Measurements from ENCODE around the gene SPN. TPM values are rescaled to one million over a fixed set of nuclear protein-coding genes. Genes with fewer than 3 reads are reported as not detected.

The SPN gene
- total and polyA plus RNA-seq, 2 donors: 48.7 to 49.3 TPM

DNA sequence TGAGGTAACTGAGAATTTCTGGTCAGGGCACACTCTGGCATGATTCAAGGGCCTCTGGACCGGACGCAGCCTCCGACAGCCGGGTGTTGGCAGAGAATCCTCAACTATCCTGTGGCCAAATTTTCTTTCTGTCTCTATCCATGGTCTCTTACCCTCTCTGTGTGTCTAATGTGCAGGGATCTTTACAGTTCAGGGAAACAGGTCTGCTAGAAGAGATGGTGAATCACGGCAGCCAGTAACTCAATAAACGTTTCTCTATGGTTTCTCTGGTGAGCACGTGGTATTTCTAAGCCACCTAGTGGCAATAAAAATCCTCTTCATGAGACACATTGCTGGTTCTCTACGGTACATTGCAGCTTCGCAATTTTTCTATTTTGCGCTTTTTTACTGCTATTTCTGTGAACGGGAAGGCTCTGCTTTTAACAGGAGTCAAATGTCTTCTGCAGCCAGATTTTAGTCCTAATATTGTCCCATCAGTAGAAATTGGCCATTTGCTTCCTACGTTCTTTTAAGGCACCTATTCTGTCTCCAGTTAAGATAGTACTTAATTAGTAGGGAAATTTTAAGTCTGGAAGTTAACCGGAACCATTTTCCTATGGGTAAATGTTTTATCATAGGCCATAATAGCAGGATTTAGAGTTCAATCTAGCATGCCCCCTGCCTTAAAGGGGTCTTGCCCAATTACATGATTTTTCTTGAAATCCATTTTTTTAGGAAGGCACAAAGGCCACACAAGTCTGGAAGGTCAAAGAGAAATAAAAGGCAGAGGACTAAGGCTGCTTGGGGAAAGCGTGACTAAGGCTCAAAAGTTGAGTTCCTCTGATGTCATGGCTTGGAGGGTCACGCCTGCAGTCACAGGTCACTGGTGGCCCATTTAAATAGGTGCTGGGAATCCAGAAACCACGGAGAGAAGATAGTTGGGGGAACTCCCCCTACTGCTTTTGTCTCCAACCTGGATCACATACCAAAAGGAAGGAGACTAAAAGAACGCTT, 47.5 kb downstream of the SPN start:
- peak; percentile 29 to 85 (median 53) for DNase-seq (ENCODE audit: low read depth in 6 of 9, low spot score in 9 of 9)
- Histone ChIP-seq H3K36me3 (ENCODE audit: control insufficient read depth in 2 of 2, insufficient read depth in 2 of 2, low read length in 1 of 2) (no peaks in the 10 kb centered on the region), H3K27me3 (ENCODE audit: control insufficient read depth in 2 of 2, insufficient read depth in 1 of 2, low read length in 1 of 2) (no peaks in the 10 kb centered on the region), H3K4me1 (ENCODE audit: control insufficient read depth in 2 of 2, insufficient read depth in 2 of 2, low read length in 2 of 2) (peaks cover 0 to 5% of the 10 kb centered on the region in 2 donors), H3K27ac (ENCODE audit: low read depth in 1 of 2, low read length in 1 of 2) (no peak overlapping the region), H3K9me3 (ENCODE audit: control insufficient read depth in 2 of 2, insufficient read depth in 1 of 2, low read length in 1 of 2) (no peaks in the 10 kb centered on the region), H3K4me3 (ENCODE audit: low read length in 2 of 2) (no peak overlapping the region)
- WGBS: 58% methylated on average over 17 of the region's 17 CpGs

DNA sequence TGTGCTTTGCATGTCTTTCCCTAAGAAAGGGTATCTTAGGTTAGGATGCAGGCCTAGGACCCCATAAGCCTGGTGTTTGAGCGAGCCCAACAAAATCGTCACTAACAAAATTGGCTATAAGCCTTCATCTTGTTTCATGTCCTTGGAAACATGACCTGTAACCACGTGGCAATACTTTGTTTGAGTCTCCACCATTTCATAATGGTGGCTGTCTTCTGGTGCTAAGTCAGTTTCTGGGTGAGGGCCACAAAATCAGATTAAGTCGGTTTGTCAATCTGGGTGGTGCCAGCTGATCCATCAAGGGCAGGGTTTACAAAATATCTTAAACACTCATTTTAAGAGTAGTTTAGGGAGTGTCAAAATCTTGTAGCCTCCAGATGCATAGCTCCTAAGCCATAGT, 49.8 kb downstream of the SPN start:
- H3K4me3 ChIP-seq (ENCODE audit: low read length in 2 of 2): no peak overlapping the region
- H3K4me1 ChIP-seq (ENCODE audit: control insufficient read depth in 2 of 2, insufficient read depth in 2 of 2, low read length in 2 of 2): peaks cover 0 to 5% of the 10 kb centered on the region in 2 donors
- no peak for DNase-seq (ENCODE audit: low read depth in 6 of 9, low spot score in 9 of 9)
- H3K9me3 ChIP-seq (ENCODE audit: control insufficient read depth in 2 of 2, insufficient read depth in 1 of 2, low read length in 1 of 2): peaks cover 0 to 3% of the 10 kb centered on the region in 2 donors
- no peaks in the 10 kb centered on the region for H3K27me3 ChIP-seq (ENCODE audit: control insufficient read depth in 2 of 2, insufficient read depth in 1 of 2, low read length in 1 of 2)
- WGBS: 96% methylated on average over 4 of the region's 4 CpGs
- no peaks in the 10 kb centered on the region for H3K36me3 ChIP-seq (ENCODE audit: control insufficient read depth in 2 of 2, insufficient read depth in 2 of 2, low read length in 1 of 2)
- H3K27ac ChIP-seq (ENCODE audit: low read depth in 1 of 2, low read length in 1 of 2): no peak overlapping the region

DNA sequence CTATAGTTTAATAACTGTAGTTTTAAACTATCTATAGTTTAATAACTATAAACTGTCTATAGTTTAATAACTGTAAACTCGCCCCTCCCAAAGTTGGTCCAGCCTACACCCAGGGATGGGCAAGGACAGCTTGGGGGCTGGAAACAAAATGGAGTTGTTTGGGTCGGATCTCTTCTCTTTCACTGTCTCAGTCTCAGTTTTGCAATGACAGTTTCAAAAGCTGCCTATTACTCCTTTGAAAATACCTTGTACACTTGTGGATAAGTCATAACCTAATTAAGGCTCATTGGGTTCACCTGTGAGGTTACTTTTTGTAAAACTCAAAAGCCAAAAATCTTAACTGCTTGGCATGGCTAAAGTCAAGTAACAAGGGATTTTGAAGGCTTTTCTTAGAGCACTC, 51.3 kb downstream of the SPN start:
- WGBS: 96% methylated on average over 2 of the region's 2 CpGs
- DNase-seq (ENCODE audit: low read depth in 6 of 9, low spot score in 9 of 9): no peak
- H3K27ac ChIP-seq (ENCODE audit: low read depth in 1 of 2, low read length in 1 of 2): no peak overlapping the region
- peaks cover 0 to 3% of the 10 kb centered on the region in 2 donors for H3K9me3 ChIP-seq (ENCODE audit: control insufficient read depth in 2 of 2, insufficient read depth in 1 of 2, low read length in 1 of 2)
- no peak overlapping the region for H3K4me3 ChIP-seq (ENCODE audit: low read length in 2 of 2)
- peaks cover 0 to 3% of the 10 kb centered on the region in 2 donors for H3K4me1 ChIP-seq (ENCODE audit: control insufficient read depth in 2 of 2, insufficient read depth in 2 of 2, low read length in 2 of 2)
- H3K27me3 ChIP-seq (ENCODE audit: control insufficient read depth in 2 of 2, insufficient read depth in 1 of 2, low read length in 1 of 2): no peaks in the 10 kb centered on the region
- H3K36me3 ChIP-seq (ENCODE audit: control insufficient read depth in 2 of 2, insufficient read depth in 2 of 2, low read length in 1 of 2): no peaks in the 10 kb centered on the region

DNA sequence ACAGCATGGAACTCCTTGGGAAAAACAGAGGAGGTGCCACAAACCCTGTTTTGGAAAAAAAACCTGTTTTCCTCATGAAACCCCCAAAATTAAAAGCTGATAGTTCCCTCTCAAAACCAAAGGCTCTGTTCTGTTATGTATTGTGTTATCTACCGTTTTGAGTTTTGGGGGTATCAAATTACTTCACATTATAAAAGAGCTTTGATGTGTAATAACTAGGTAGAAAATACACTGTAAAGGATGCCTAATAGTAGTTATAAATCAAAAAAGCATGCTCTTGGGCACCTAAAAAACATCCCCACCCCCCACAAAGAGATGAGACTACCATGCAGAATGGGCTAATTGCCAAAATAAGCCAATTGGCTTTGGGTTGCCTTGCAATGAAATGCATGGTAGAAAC, 51.9 kb downstream of the SPN start:
- H3K4me3 ChIP-seq (ENCODE audit: low read length in 2 of 2): no peak overlapping the region
- 94% methylated on average over 1 of the region's 1 CpG for WGBS

DNA sequence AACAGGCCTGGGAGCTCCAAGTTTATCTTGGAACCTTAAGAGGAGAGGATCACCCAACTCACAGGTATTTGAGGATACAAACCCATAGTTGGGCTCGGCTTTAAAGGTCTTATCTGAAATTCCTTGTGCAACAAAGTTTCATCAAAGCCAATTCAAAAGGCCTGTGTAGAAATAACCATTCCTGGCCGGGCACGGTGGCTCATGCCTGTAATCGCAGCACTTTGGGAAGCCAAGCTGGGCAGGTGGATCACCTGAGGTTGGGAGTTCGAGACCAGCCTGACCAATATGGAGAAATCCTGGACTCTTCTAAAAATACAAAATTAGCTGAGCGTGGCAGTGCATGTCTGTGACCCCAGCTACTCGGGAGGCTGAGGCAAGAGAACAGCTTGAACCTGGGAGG, 54.1 kb downstream of the SPN start:
- no peaks in the 10 kb centered on the region for H3K36me3 ChIP-seq (ENCODE audit: control insufficient read depth in 2 of 2, insufficient read depth in 2 of 2, low read length in 1 of 2)
- H3K9me3 ChIP-seq (ENCODE audit: control insufficient read depth in 2 of 2, insufficient read depth in 1 of 2, low read length in 1 of 2): peaks cover 0 to 3% of the 10 kb centered on the region in 2 donors
- H3K4me3 ChIP-seq (ENCODE audit: low read length in 2 of 2): no peak overlapping the region
- DNase-seq (ENCODE audit: low read depth in 6 of 9, low spot score in 9 of 9): no peak
- H3K27me3 ChIP-seq (ENCODE audit: control insufficient read depth in 2 of 2, insufficient read depth in 1 of 2, low read length in 1 of 2): no peaks in the 10 kb centered on the region
- WGBS: 98% methylated on average over 7 of the region's 7 CpGs
- H3K27ac ChIP-seq (ENCODE audit: low read depth in 1 of 2, low read length in 1 of 2): no peak overlapping the region
- H3K4me1 ChIP-seq (ENCODE audit: control insufficient read depth in 2 of 2, insufficient read depth in 2 of 2, low read length in 2 of 2): no peaks in the 10 kb centered on the region

More for the DNA sequence above, 51.9 kb downstream of the SPN start:
- Histone ChIP-seq H3K36me3 (ENCODE audit: control insufficient read depth in 2 of 2, insufficient read depth in 2 of 2, low read length in 1 of 2) (no peaks in the 10 kb centered on the region), H3K27me3 (ENCODE audit: control insufficient read depth in 2 of 2, insufficient read depth in 1 of 2, low read length in 1 of 2) (no peaks in the 10 kb centered on the region), H3K4me1 (ENCODE audit: control insufficient read depth in 2 of 2, insufficient read depth in 2 of 2, low read length in 2 of 2) (peaks cover 0 to 3% of the 10 kb centered on the region in 2 donors), H3K27ac (ENCODE audit: low read depth in 1 of 2, low read length in 1 of 2) (no peak overlapping the region), H3K9me3 (ENCODE audit: control insufficient read depth in 2 of 2, insufficient read depth in 1 of 2, low read length in 1 of 2) (peaks cover 0 to 3% of the 10 kb centered on the region in 2 donors)
- DNase-seq (ENCODE audit: low read depth in 6 of 9, low spot score in 9 of 9): no peak

DNA sequence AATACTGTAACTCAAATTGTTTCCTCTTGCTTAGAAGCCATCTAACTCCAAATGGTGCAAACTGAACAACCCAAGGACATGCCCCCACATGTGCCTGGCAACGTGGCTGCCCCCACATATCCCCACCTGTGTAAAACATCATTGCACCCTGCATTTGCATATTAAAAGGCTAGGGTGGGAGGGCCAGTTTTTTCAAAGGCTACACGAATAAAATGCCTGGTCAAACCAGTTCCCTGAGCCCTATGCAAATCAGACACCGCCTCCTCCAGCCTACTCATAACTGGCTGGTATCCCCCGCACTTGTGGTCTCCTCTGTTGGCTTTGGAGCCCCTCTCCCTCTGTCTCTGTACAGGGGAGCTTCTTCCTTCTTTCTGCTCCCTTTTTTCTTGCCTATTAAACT, 56.0 kb downstream of the SPN start:
- Histone ChIP-seq H3K27ac (ENCODE audit: low read depth in 1 of 2, low read length in 1 of 2) (no peak overlapping the region), H3K36me3 (ENCODE audit: control insufficient read depth in 2 of 2, insufficient read depth in 2 of 2, low read length in 1 of 2) (no peaks in the 10 kb centered on the region), H3K4me3 (ENCODE audit: low read length in 2 of 2) (no peak overlapping the region), H3K4me1 (ENCODE audit: control insufficient read depth in 2 of 2, insufficient read depth in 2 of 2, low read length in 2 of 2) (no peaks in the 10 kb centered on the region), H3K9me3 (ENCODE audit: control insufficient read depth in 2 of 2, insufficient read depth in 1 of 2, low read length in 1 of 2) (peaks cover 0 to 3% of the 10 kb centered on the region in 2 donors), H3K27me3 (ENCODE audit: control insufficient read depth in 2 of 2, insufficient read depth in 1 of 2, low read length in 1 of 2) (no peaks in the 10 kb centered on the region)
- DNase-seq (ENCODE audit: low read depth in 6 of 9, low spot score in 9 of 9): no peak
- 50% methylated on average over 4 of the region's 4 CpGs for WGBS

Other genes starting within 250 kb of the SPN start
- gene BOLA2, start 208.9 kb upstream of the SPN start, total RNA-seq: 10.6 TPM
- 18.2 TPM for gene BOLA2, start 208.9 kb upstream of the SPN start, polyA plus RNA-seq
- gene SLX1B, start 208.7 kb upstream of the SPN start, total RNA-seq: 19.6 TPM
- 19.1 TPM for gene SLX1B, start 208.7 kb upstream of the SPN start, polyA plus RNA-seq
- gene SULT1A4, start 203.3 kb upstream of the SPN start, total RNA-seq: 4.7 TPM
- gene SULT1A4, start 203.3 kb upstream of the SPN start, polyA plus RNA-seq: 14.9 TPM
- gene NPIPB12, start 156.8 kb upstream of the SPN start, total RNA-seq: 5.2 TPM
- 134 TPM for gene NPIPB12, start 156.8 kb upstream of the SPN start, polyA plus RNA-seq
- 16.9 TPM for gene QPRT, start 15.9 kb downstream of the SPN start, total RNA-seq
- gene QPRT, start 15.9 kb downstream of the SPN start, polyA plus RNA-seq: 8.6 TPM
- 16.7 TPM for gene C16orf54, start 82.7 kb downstream of the SPN start, total RNA-seq
- 19.0 TPM for gene C16orf54, start 82.7 kb downstream of the SPN start, polyA plus RNA-seq
- gene ZG16, start 115.0 kb downstream of the SPN start, total RNA-seq: 0.09 TPM
- 0.27 TPM for gene ZG16, start 115.0 kb downstream of the SPN start, polyA plus RNA-seq
- gene KIF22, start 127.5 kb downstream of the SPN start, total RNA-seq: 105 TPM
- gene KIF22, start 127.5 kb downstream of the SPN start, polyA plus RNA-seq: 82.5 TPM
- gene MAZ, start 143.3 kb downstream of the SPN start, total RNA-seq: 192 TPM
- 178 TPM for gene MAZ, start 143.3 kb downstream of the SPN start, polyA plus RNA-seq
- gene PRRT2, start 148.9 kb downstream of the SPN start, total RNA-seq: 0.85 TPM
- 1.0 TPM for gene PRRT2, start 148.9 kb downstream of the SPN start, polyA plus RNA-seq
- 44.4 TPM for gene PAGR1, start 152.9 kb downstream of the SPN start, total RNA-seq
- gene PAGR1, start 152.9 kb downstream of the SPN start, polyA plus RNA-seq: 36.0 TPM
- 49.0 TPM for gene MVP, start 157.2 kb downstream of the SPN start, total RNA-seq
- gene MVP, start 157.2 kb downstream of the SPN start, polyA plus RNA-seq: 165 TPM
- 44.1 TPM for gene CDIPT, start 200.0 kb downstream of the SPN start, total RNA-seq
- 73.3 TPM for gene CDIPT, start 200.0 kb downstream of the SPN start, polyA plus RNA-seq
- gene SEZ6L2, start 236.3 kb downstream of the SPN start, total RNA-seq: 0.66 TPM
- gene SEZ6L2, start 236.3 kb downstream of the SPN start, polyA plus RNA-seq: 0.98 TPM
- gene ASPHD1, start 237.2 kb downstream of the SPN start, total RNA-seq: 0.09 TPM
- gene ASPHD1, start 237.2 kb downstream of the SPN start, polyA plus RNA-seq: 0.46 TPM

Data from thymus (tissue), 11 donors.